Coronary artery (tissue), 2 donors: ENCODE data around the gene RAB8B.
"Not testable (repeated sequence)": the region's sequence is repeated elsewhere in the genome, so short reads cannot be mapped to it uniquely, and the experiment has no call there.

ENCODE experiments used
- DNase-seq: peaks from one replicate; pipeline ENCODE4 v3.0.0-alpha.2; 2017; ENCODE audit warnings: low spot score
- H3K27ac ChIP-seq, 2 donors: fragments of 200-600 bp; sonication (generic); one replicate each; pipeline ENCODE4 v1.5.1; 2016 to 2019
- H3K4me3 ChIP-seq: fragments of 200-600 bp; sonication (generic); 2 replicates; pipeline ENCODE4 v1.5.1; 2016; ENCODE audit warnings: mild to moderate bottlenecking, moderate library complexity
- CTCF ChIP-seq: fragments of 200-600 bp; sonication (generic); IDR thresholded peaks from one replicate; pipeline ENCODE4 v1.5.1; 2019; ENCODE audit warnings: antibody characterized with exemption

RAB8B gene

GRCh38 chr15:63234451-63234870 lies 45.1 kb downstream of the RAB8B start:
- H3K27ac ChIP-seq: peak overlapping the region; percentile 34 to 84
- no peak for TF ChIP-seq CTCF
- peak; percentile 78 for DNase-seq
- H3K4me3 ChIP-seq: peak overlapping the region; percentile 11

GRCh38 chr15:63236272-63236671 lies 46.9 kb downstream of the RAB8B start:
- no peak for DNase-seq
- no peak for TF ChIP-seq CTCF
- H3K4me3 ChIP-seq: no peak overlapping the region
- H3K27ac ChIP-seq: no peak overlapping the region

GRCh38 chr15:63237086-63237485 lies 47.7 kb downstream of the RAB8B start:
- DNase-seq, H3K27ac ChIP-seq, H3K4me3 ChIP-seq: not testable (repeated sequence)

GRCh38 chr15:63238171-63238570 lies 48.8 kb downstream of the RAB8B start:
- no peak for TF ChIP-seq CTCF
- H3K4me3 ChIP-seq: no peak overlapping the region
- DNase-seq: no peak
- H3K27ac ChIP-seq: no peak overlapping the region

GRCh38 chr15:63238796-63239195 lies 49.4 kb downstream of the RAB8B start:
- H3K27ac ChIP-seq: peak overlapping the region in 1 of 2 donors; percentile 7
- H3K4me3 ChIP-seq: no peak overlapping the region
- DNase-seq: no peak
- TF ChIP-seq CTCF: no peak

- no peak for DNase-seq
- H3K4me3 ChIP-seq: no peak overlapping the region
- no peak for TF ChIP-seq CTCF
- H3K27ac ChIP-seq: no peak overlapping the region
Observed at GRCh38 chr15:63240109-63240508, 50.7 kb downstream of the RAB8B start.

GRCh38 chr15:63241316-63241715 lies 51.9 kb downstream of the RAB8B start:
- H3K27ac ChIP-seq: no peak overlapping the region
- no peak for DNase-seq
- no peak overlapping the region for H3K4me3 ChIP-seq
- TF ChIP-seq CTCF: no peak

GRCh38 chr15:63243101-63243500 lies 53.7 kb downstream of the RAB8B start:
- DNase-seq: no peak
- no peak for TF ChIP-seq CTCF
- H3K4me3 ChIP-seq: no peak overlapping the region
- H3K27ac ChIP-seq: peak overlapping the region in 1 of 2 donors; percentile 67
